Inflammatory macrophage treated with lipopolysaccharide for 4 hours (primary cell): ENCODE data around the gene PDGFD.

Experiments
- DNase-seq: peaks from one replicate; pipeline ENCODE4 v3.0.0-alpha.2; 2020

Gene PDGFD

DNA sequence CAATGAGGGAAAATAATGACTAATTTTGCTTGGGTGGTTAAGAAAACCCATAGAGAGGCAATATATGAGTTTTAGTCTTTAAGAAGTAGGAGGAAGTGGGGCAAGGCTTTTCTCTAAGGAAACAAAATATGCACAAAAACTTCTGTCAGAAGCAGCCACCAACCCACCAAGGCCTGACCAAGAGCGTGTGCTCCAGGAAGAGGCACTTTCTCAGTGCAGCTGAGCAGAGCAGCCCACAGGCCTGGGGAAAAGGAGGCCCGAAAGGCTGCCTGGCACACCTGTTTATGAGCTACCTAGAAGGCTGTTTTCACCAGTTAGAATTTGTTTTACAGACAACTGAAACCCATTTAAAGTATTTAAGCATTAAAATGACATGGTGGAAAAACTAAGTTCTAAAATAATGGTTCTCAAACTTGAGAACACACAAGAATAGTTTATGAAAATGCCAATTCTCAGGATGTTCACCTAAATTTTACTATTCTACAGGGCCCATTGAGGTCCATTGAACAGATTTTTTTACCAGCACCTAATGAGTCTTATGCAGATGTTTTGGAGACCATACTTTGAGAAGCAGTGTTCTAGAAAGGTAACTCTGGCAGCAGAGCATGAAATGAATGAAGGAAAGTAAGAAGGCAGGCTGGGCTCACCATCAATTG, 288.0 kb downstream of the PDGFD start:
- DNase-seq: no peak

DNA sequence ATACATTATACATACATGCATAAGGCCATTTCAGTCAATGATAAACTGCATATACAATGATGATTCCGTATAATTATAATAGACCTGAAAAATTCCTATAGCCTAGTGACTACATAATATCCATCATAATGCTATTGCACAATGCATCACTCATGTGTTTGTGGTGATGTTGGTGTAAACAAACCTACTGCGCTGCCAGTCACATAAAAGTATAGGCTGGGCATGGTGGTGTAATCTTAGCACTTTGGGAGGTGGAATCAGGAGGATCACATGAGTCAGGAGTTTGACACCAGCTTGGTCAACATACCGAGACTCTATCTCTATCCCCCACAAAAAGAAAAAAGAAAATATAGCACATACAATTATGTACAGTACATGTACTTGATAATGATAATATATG, 291.2 kb downstream of the PDGFD start:
- peak; percentile 22 for DNase-seq

DNA sequence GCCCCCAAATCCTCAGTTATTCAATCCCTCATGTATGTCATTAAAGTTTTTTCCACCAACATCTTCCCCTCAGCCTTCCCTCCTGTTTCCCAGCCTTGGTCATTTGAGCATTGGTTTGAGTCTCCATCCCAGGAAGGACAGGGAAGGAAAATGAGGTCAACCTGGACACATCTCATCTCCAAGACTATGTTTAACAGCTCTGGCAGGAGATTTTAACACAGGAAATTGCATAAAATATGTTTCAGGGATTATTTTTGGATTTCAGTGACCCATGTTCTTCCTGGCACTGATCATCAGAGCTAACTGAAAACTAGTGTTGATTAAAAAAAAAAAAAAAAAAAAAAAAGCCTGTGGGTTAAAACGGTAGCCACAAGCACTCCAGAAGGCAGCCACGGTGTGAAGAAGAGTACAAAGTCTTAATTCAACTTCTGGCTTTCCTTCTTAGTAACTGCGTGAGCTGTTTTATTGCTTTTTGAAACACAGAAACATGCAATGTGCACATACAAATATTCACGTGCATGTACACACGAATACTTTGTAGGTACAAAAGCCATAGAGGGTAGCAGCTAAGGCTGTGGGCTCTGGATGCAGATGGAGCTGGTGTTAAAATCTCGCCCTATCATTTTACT, 291.9 kb downstream of the PDGFD start:
- DNase-seq: no peak

GRCh38 chr11:103870821-103871309, 293.1 kb downstream of the PDGFD start:
- DNase-seq: peak; percentile 50

- DNase-seq: no peak
Observed at GRCh38 chr11:103867481-103867880, 296.5 kb downstream of the PDGFD start.

GRCh38 chr11:103863497-103863896, 300.4 kb downstream of the PDGFD start:
- DNase-seq: peak; percentile 15

GRCh38 chr11:103862802-103863174, 301.2 kb downstream of the PDGFD start:
- DNase-seq: no peak

GRCh38 chr11:103862094-103862801, 301.7 kb downstream of the PDGFD start:
- peak; percentile 49 for DNase-seq
